Measurements from ENCODE around the gene HOXA2.

DNA sequence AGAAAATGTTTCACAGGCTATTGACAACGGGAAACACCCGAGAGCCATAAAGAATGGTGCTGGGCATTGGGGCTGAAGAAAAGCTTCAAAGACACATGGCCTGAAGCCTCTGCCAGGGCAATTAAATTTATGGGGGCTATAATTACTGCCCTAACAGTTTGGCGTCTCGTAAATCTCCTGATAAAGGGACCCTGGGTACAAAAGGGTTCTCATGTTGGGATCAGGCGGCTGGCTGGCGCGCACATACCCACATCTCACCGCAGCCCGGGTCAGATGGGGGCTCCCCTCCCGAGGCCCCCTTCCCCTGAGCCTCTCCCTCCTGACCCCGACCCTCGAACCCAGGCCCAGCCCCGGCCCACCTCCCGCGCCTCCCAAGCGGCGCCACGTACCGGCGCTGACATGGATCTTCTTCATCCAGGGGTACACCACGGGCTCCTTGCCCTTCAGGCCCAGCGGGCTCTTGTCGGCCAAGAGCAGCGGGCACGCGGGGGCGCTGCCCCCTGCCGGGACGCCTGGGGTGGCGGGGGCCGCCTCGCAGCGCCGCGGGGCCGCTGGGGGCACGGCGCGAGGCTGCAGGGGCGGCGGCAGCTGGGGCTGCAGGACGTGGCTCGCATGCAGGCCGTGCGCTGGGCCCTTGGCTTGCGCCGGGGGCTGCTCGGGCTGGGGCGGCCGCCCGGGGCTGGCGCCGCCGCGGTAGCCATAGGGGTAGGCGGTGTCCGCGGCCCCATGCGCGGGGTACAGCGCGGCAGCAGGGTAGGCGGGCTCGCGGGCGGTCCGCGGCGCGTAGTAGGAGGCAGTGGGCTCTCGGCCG lies 27.5 kb upstream of the HOXA2 start:
- no peak for TF ChIP-seq EZH2phosphoT487 (conservative IDR thresholded peaks at IDR 0.05; ENCODE audit: low read length)
- TF ChIP-seq, protein P1, sequence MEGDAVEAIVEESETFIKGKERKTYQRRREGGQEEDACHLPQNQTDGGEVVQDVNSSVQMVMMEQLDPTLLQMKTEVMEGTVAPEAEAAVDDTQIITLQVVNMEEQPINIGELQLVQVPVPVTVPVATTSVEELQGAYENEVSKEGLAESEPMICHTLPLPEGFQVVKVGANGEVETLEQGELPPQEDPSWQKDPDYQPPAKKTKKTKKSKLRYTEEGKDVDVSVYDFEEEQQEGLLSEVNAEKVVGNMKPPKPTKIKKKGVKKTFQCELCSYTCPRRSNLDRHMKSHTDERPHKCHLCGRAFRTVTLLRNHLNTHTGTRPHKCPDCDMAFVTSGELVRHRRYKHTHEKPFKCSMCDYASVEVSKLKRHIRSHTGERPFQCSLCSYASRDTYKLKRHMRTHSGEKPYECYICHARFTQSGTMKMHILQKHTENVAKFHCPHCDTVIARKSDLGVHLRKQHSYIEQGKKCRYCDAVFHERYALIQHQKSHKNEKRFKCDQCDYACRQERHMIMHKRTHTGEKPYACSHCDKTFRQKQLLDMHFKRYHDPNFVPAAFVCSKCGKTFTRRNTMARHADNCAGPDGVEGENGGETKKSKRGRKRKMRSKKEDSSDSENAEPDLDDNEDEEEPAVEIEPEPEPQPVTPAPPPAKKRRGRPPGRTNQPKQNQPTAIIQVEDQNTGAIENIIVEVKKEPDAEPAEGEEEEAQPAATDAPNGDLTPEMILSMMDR (IDR thresholded peaks at IDR 0.05; ENCODE audit: insufficient read depth, low read length, poor library complexity, severe bottlenecking) = peak; percentile 58

Data from SU-DHL-6 (cell line).